ENCODE measurements around the gene SNW1.

- TF ChIP-seq, protein P1, sequence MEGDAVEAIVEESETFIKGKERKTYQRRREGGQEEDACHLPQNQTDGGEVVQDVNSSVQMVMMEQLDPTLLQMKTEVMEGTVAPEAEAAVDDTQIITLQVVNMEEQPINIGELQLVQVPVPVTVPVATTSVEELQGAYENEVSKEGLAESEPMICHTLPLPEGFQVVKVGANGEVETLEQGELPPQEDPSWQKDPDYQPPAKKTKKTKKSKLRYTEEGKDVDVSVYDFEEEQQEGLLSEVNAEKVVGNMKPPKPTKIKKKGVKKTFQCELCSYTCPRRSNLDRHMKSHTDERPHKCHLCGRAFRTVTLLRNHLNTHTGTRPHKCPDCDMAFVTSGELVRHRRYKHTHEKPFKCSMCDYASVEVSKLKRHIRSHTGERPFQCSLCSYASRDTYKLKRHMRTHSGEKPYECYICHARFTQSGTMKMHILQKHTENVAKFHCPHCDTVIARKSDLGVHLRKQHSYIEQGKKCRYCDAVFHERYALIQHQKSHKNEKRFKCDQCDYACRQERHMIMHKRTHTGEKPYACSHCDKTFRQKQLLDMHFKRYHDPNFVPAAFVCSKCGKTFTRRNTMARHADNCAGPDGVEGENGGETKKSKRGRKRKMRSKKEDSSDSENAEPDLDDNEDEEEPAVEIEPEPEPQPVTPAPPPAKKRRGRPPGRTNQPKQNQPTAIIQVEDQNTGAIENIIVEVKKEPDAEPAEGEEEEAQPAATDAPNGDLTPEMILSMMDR (conservative IDR thresholded peaks at IDR 0.05 in 1 of 2, IDR thresholded peaks at IDR 0.05 in 1 of 2; ENCODE audit: low read depth in 1 of 2, low read length in 2 of 2): no peak
- no peak for TF ChIP-seq EZH2 (IDR thresholded peaks at IDR 0.05; ENCODE audit: low read length, missing control alignments)
Observed at GRCh38 chr14:77710364-77710763, 50.6 kb downstream of the SNW1 start.

Measured in fibroblast of lung (primary cell).